ENCODE data around the gene SYAP1. TPM values are rescaled to one million over a fixed set of nuclear protein-coding genes. Genes with fewer than 3 reads are reported as not detected.

SYAP1 gene
- total and polyA plus RNA-seq, 9 of the 15 experiments (the other 6 are each of a cell fraction or from before 2014, with no cell fraction given) = 5.7 to 35.3 (median 27.6) TPM

- no peak for TF ChIP-seq CHD7 (IDR thresholded peaks at IDR 0.05; ENCODE audit: low read depth, low read length)
- no peak for TF ChIP-seq ZNF146 (CRISPR knock-in tag; IDR thresholded peaks at IDR 0.05; ENCODE audit: unreplicated experiment)
- no peak for TF ChIP-seq RBFOX2 (IDR thresholded peaks at IDR 0.05; ENCODE audit: low read depth, low read length)
- TF ChIP-seq ZNF592 (IDR thresholded peaks at IDR 0.05) = no peak
- TF ChIP-seq CCNT2 (IDR thresholded peaks at IDR 0.05; ENCODE audit: borderline replicate concordance, extremely low read depth, insufficient read length, low read depth, low read length) = no peak
- TF ChIP-seq NR2C1 (IDR thresholded peaks at IDR 0.05) = no peak
- TF ChIP-seq NR2C1 (tag; IDR thresholded peaks at IDR 0.05) = no peak
- no peak for TF ChIP-seq YY1 (IDR thresholded peaks at IDR 0.05; ENCODE audit: borderline replicate concordance in 1 of 3, control insufficient read depth in 1 of 3, extremely low read depth in 1 of 3, insufficient read depth in 3 of 3, insufficient read length in 1 of 3, insufficient replicate concordance in 2 of 3, low read depth in 1 of 3, low read length in 2 of 3)
- no peak for TF ChIP-seq TSC22D4 (tag; IDR thresholded peaks at IDR 0.05)
- no peak for TF ChIP-seq HMGN3 (IDR thresholded peaks at IDR 0.05; ENCODE audit: borderline replicate concordance, extremely low read depth, insufficient read length, low read depth, low read length)
These were observed 78.4 kb downstream of the SYAP1 start (continued) for GRCh38 chrX:16797841-16798240.

Data from K562 (cell line).